HCT116 (cell line): ENCODE results near the gene VARS1. TPM values are rescaled to one million over a fixed set of nuclear protein-coding genes. Genes with fewer than 3 reads are reported as not detected.

ENCODE experiments used
- ATAC-seq: fragments of 200-7000 bp; cut with Tn5 transposase; 2 replicates; pipeline ENCODE4 v1.9.1; 2020; ENCODE audit warnings: mild to moderate bottlenecking, moderate library complexity
- BruUV-seq: library from RNA; stranded (reverse); fragments of 400-500 nt; replicated peaks from 2 replicates; lab custom pipeline; 2021; lab: Mats Ljungman, UMichigan
- CTCF ChIA-PET: fragments of 300-600 bp; sonication (Branson Sonifier 250); formaldehyde crosslinking; loops from one replicate; lab custom pipeline; 2021; ENCODE audit warnings: antibody characterized with exemption; lab: Charles Lee
- POLR2A ChIA-PET: fragments of 300-600, 350-600 bp; sonication (Branson Sonifier 250); formaldehyde crosslinking; loops from one replicate; lab custom pipeline; 2021; ENCODE audit warnings: antibody characterized with exemption; lab: Charles Lee
- RAD21 ChIA-PET, 2 experiments: fragments of 300-600 bp; sonication (Branson Sonifier 250); formaldehyde crosslinking; loops; one replicate each; lab custom pipeline; 2023; ENCODE audit warnings: low total read pairs in 2 of 2; ENCODE audit not compliant: uncharacterized antibody in 2 of 2, unreplicated experiment in 2 of 2, low non-redundant PET in 1 of 2; lab: Charles Lee
- DNase-seq: peaks from one replicate; pipeline ENCODE4 v3.0.0-alpha.2; 2010; ENCODE audit warnings: low read depth, low spot score
- H2AFZ ChIP-seq: fragments of 200-600 bp; shearing (Covaris generic), sonication (generic); 2 replicates; pipeline ENCODE4 v1.6.1; 2017; ENCODE audit warnings: low read depth, mixed run types, mixed read lengths, antibody characterized with exemption, low read length; ENCODE audit not compliant: poor library complexity, severe bottlenecking
- H3K27ac ChIP-seq: 2 replicates; pipeline ENCODE4 v1.5.1; 2012; ENCODE audit warnings: low read depth, low read length
- H3K27me3 ChIP-seq: fragments of 200-600 bp; sonication (generic); 2 replicates; pipeline ENCODE4 v1.6.1; 2016; ENCODE audit warnings: mixed run types, low read length, mixed read lengths; ENCODE audit not compliant: insufficient read depth
- H3K36me3 ChIP-seq, 2 experiments: fragments of 200-500 bp in 1 of 2; fragments of 200-600 bp in 1 of 2; sonication (Bioruptor generic) in 1 of 2; sonication (generic) in 1 of 2; 2 replicates each; pipeline versions ENCODE4 v1.5.1 to v1.6.1; 2014 to 2016; ENCODE audit warnings: low read length in 2 of 2, inconsistent platforms in 1 of 2, mixed read lengths in 1 of 2, mixed run types in 1 of 2; ENCODE audit not compliant: insufficient read depth in 2 of 2, control insufficient read depth in 1 of 2
- H3K4me1 ChIP-seq, 2 experiments: fragments of 200-600 bp in 1 of 2; sonication (generic) in 1 of 2; 2 replicates each; pipeline versions ENCODE4 v1.5.1 to v1.6.1; 2012 to 2017; ENCODE audit warnings: low read length in 2 of 2, inconsistent platforms in 1 of 2, mild to moderate bottlenecking in 1 of 2, mixed read lengths in 1 of 2, mixed run types in 1 of 2, moderate library complexity in 1 of 2; ENCODE audit not compliant: insufficient read depth in 2 of 2, control insufficient read depth in 1 of 2
- H3K4me2 ChIP-seq: fragments of 200-600 bp; sonication (generic); 2 replicates; pipeline ENCODE4 v1.6.1; 2017; ENCODE audit warnings: mixed run types, low read length, mixed read lengths
- H3K4me3 ChIP-seq, 2 experiments: fragments of 200-600 bp in 1 of 2; sonication (generic) in 1 of 2; replicated peaks in 1 of 2; 2 replicates each; pipeline ENCODE4 v1.5.1; 2011 to 2016; ENCODE audit warnings: low read length in 2 of 2, control low read depth in 1 of 2, low read depth in 1 of 2, mild to moderate bottlenecking in 1 of 2, mixed read lengths in 1 of 2, mixed run types in 1 of 2
- H3K79me2 ChIP-seq: fragments of 200-600 bp; sonication (generic); 2 replicates; pipeline ENCODE4 v1.6.1; 2017; ENCODE audit warnings: mild to moderate bottlenecking, mixed run types, low read length, moderate library complexity, mixed read lengths; ENCODE audit not compliant: insufficient read depth
- H3K9ac ChIP-seq: fragments of 200-600 bp; sonication (generic); 2 replicates; pipeline ENCODE4 v1.6.1; 2016; ENCODE audit warnings: low read length, mixed read lengths
- H3K9me2 ChIP-seq: fragments of 200-600 bp; sonication (generic), shearing (Covaris generic); 2 replicates; pipeline ENCODE4 v1.6.1; 2017; ENCODE audit warnings: mixed run types, mild to moderate bottlenecking, moderate library complexity; ENCODE audit not compliant: insufficient read depth
- H3K9me3 ChIP-seq, 2 experiments: fragments of 200-500 bp in 1 of 2; fragments of 200-600 bp in 1 of 2; sonication (Bioruptor generic) in 1 of 2; sonication (generic) in 1 of 2; 2 replicates each; pipeline ENCODE4 v1.6.1; 2014 to 2017; ENCODE audit warnings: low read length in 2 of 2, mixed read lengths in 2 of 2, inconsistent platforms in 1 of 2, low read depth in 1 of 2, mild to moderate bottlenecking in 1 of 2, mixed run types in 1 of 2, moderate library complexity in 1 of 2; ENCODE audit not compliant: control insufficient read depth in 1 of 2, insufficient read depth in 1 of 2
- H4K20me1 ChIP-seq: fragments of 200-600 bp; sonication (generic), shearing (Covaris generic); 2 replicates; pipeline ENCODE4 v1.6.1; 2017; ENCODE audit warnings: mixed run types, mild to moderate bottlenecking, moderate library complexity; ENCODE audit not compliant: insufficient read depth
- CBX3 ChIP-seq: IDR thresholded peaks from 2 replicates; pipeline ENCODE4 v1.6.1; 2012; ENCODE audit warnings: low read depth
- ELF1 ChIP-seq: IDR thresholded peaks from 2 replicates; pipeline ENCODE4 v1.6.1; 2012; ENCODE audit warnings: low read depth, borderline replicate concordance
- EZH2phosphoT487 ChIP-seq: fragments of 200-600 bp; IDR thresholded peaks from 2 replicates; pipeline ENCODE4 v1.6.1; 2018; ENCODE audit warnings: antibody characterized with exemption, borderline replicate concordance
- FOSL1 ChIP-seq: IDR thresholded peaks from 2 replicates; pipeline ENCODE4 v1.6.1; 2012; ENCODE audit warnings: low read depth
- JUND ChIP-seq: IDR thresholded peaks from 2 replicates; pipeline ENCODE4 v1.6.1; 2012
- POLR2AphosphoS5 ChIP-seq: IDR thresholded peaks from 2 replicates; pipeline ENCODE4 v1.6.1; 2011; ENCODE audit warnings: mild to moderate bottlenecking, low read depth, low read length, moderate library complexity
- RAD21 ChIP-seq: IDR thresholded peaks from 2 replicates; pipeline ENCODE4 v1.6.1; 2012; ENCODE audit warnings: low read depth, mild to moderate bottlenecking
- SIN3A ChIP-seq: IDR thresholded peaks from 2 replicates; pipeline ENCODE4 v1.6.1; 2012; ENCODE audit warnings: low read depth
- SP1 ChIP-seq: IDR thresholded peaks from 2 replicates; pipeline ENCODE4 v1.6.1; 2012; ENCODE audit warnings: low read depth
- intact Hi-C: fragments of 100-400 bp; cut with micrococcal nuclease; formaldehyde crosslinking; loops from 2 replicates; pipeline ENCODE4 v1.10.0; 2022
- total RNA-seq: library from RNA; stranded (reverse); gene quantifications from one replicate; pipeline ENCODE4 v1.2.1, GENCODE V29; 2021; ENCODE audit not compliant: unreplicated experiment
- TF ChIP-seq, protein P1 (sequence below): IDR thresholded peaks from 2 replicates; pipeline ENCODE4 v1.6.1; 2012
- TF ChIP-seq, protein P2 (sequence below), 3 experiments: fragments of 200-600 bp in 1 of 3; sonication (generic) in 1 of 3; IDR thresholded peaks in 2 of 3; conservative IDR thresholded peaks in 1 of 3; 2 replicates each; pipeline ENCODE4 v1.5.1; 2012 to 2017; ENCODE audit warnings: low read depth in 2 of 3, low read length in 2 of 3, antibody characterized with exemption in 1 of 3, borderline replicate concordance in 1 of 3, control low read depth in 1 of 3, mild to moderate bottlenecking in 1 of 3, mixed read lengths in 1 of 3, mixed run types in 1 of 3, moderate library complexity in 1 of 3; ENCODE audit not compliant: insufficient read depth in 1 of 3

The VARS1 gene
- total RNA-seq, 1 experiment from 2014 or later = 254 TPM

DNA sequence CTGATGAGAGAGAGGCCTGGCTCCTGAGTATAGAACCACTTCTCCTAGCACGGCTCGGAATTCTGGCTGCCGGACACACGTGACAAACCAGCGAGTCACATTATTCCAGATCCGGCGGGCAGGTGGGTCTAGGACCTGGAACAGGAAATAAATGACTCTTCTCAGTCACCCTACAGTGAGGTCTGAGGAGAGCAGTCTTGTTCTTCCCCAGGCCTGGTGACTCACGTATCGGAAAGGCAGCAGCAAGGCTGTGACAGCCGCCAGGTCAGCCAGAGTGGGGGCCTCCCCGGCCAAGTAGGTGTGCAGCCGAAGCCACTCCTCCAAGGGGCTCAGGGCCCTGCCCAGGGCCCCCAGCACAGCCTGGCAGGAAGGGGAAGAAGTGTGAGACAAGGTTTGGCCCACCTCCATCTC lies 2.8 kb downstream of the VARS1 start:
- Histone ChIP-seq H4K20me1 (0 out of 2 replicates have a peak, but pooled peaks cover 5% of the 10 kb centered on the region), H3K9ac (peak overlapping the region; percentile 59), H3K36me3 (peaks cover 13 to 24% of the 10 kb centered on the region in 2 experiments; a peak in 3 of 4 replicates), H3K79me2 (peaks cover 65% of the 10 kb centered on the region), H3K9me3 (no peaks in the 10 kb centered on the region), H3K4me1 (peaks cover 24 to 45% of the 10 kb centered on the region in 2 experiments), H3K4me2 (peak overlapping the region; percentile 99), H2AFZ (no peak overlapping the region), H3K9me2 (no peaks in the 10 kb centered on the region), H3K4me3 (peak overlapping the region; percentile 51 to 93), H3K27ac (peak overlapping the region; percentile 98), H3K27me3 (no peaks in the 10 kb centered on the region)
- RAD21 ChIA-PET = interaction anchor here in 1 of 2 experiments (0.8 kb wide), 1 partner anchor 17 kb away, joined by 3 read pairs; no protein-coding TSS in a partner anchor
- CTCF ChIA-PET = no interaction called here
- TF ChIP-seq, protein P1, sequence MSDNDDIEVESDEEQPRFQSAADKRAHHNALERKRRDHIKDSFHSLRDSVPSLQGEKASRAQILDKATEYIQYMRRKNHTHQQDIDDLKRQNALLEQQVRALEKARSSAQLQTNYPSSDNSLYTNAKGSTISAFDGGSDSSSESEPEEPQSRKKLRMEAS = peak; percentile 86
- TF ChIP-seq, protein P2, sequence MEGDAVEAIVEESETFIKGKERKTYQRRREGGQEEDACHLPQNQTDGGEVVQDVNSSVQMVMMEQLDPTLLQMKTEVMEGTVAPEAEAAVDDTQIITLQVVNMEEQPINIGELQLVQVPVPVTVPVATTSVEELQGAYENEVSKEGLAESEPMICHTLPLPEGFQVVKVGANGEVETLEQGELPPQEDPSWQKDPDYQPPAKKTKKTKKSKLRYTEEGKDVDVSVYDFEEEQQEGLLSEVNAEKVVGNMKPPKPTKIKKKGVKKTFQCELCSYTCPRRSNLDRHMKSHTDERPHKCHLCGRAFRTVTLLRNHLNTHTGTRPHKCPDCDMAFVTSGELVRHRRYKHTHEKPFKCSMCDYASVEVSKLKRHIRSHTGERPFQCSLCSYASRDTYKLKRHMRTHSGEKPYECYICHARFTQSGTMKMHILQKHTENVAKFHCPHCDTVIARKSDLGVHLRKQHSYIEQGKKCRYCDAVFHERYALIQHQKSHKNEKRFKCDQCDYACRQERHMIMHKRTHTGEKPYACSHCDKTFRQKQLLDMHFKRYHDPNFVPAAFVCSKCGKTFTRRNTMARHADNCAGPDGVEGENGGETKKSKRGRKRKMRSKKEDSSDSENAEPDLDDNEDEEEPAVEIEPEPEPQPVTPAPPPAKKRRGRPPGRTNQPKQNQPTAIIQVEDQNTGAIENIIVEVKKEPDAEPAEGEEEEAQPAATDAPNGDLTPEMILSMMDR (IDR thresholded peaks at IDR 0.05 in 2 of 3, conservative IDR thresholded peaks at IDR 0.05 in 1 of 3; ENCODE audit: borderline replicate concordance in 1 of 3, insufficient read depth in 1 of 3, low read depth in 2 of 3, low read length in 2 of 3) = no peak
- no peak; the same call in 1 of the 2 replicates for TF ChIP-seq ELF1
- 0 out of 2 replicates have a peak, but pooled peaks have one; percentile 9 for TF ChIP-seq RAD21
- TF ChIP-seq CBX3 = peak; percentile 62; the same call in 1 of the 2 replicates
- peak; percentile 78 for TF ChIP-seq SIN3A
- TF ChIP-seq FOSL1 = peak; percentile 58
- no peak for TF ChIP-seq EZH2phosphoT487
- TF ChIP-seq JUND = peak; percentile 55; the same call in 1 of the 2 replicates
- peak; percentile 55; the same call in 1 of the 2 replicates for TF ChIP-seq SP1
- peak; percentile 83 for TF ChIP-seq POLR2AphosphoS5
- no TSS peak for BruUV-seq
- POLR2A ChIA-PET = interaction anchor here (2.1 kb wide), 1 partner anchor 35 kb away, joined by 6 read pairs; the partner anchor contains the start of gene HSPA1B
- ATAC-seq (peak; percentile 57), DNase-seq (peak; percentile 81)
- intact Hi-C loops = no loop called here
